Measurements from ENCODE around the gene RAD21L1.

RAD21L1 gene

DNA sequence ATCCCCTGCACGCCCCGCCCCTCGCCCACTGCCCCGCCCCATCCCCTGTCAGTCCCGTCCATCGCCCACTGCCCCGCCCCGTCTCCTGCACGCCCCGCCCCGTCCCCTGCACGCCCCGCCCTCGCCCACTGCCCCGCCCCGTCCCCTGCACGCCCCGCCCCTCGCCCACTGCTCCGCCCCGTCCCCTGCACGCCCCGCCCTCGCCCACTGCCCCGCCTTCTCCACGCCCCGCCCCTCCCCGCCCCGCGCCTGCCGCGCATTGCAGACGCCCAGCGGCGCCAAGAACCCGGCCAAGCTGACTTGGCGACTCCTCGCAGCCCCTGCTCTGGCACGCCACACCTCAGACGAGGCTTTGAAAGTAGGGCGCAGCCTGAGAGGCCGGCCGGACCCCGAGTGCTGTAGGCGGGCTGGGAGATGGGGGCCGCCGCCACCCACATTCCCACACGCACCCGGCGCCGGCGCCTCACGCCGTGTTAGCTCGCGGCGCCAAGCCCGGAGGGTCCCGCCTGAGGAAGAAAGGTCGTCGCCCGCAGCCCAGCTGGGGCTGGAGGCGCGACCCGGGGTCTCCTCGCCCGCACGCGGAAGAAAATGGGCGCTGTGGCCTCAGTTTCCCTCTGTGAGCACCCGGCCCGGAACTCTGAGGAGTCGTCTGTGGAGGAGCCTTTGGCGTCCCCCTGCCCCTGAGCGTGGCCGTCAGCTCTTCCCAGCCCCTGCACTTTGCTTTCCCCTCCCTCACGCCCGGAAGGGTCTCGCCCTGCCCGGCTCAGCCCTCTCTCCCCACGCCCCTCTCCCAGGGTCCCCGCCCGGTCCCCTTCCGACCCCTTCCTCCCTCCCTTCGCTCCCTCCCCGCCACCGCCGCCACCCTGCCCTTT lies at the start of gene RAD21L1:
RAD21L1 (plus strand) TSS at position 262 of the 872 bp plus-strand sequence. CDS start 2,410 bp downstream, outside the sequence.
- peak; percentile 75 for DNase-seq (ENCODE audit: low read depth)

DNA sequence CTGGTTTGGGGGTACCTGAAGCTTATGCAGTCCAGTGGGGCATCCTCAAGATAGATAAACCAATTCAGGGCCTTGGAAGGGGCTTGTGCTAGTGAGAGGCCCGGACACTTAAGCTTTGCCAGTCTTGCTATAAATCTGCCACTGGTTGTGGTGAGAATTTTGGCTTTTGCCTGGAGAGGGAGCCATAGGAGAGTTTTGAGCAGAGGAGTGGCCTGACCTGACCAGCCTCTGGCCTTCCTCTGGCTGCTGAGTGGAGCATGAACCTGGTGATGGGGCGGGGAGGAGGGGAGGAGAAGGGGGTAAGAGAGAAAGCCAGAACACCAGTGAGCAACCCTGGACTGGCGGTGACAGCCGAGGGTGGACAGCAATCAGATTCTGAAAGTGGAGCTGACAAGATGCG lies 48.2 kb upstream of the RAD21L1 start:
- no peak for DNase-seq (ENCODE audit: low read depth)

DNA sequence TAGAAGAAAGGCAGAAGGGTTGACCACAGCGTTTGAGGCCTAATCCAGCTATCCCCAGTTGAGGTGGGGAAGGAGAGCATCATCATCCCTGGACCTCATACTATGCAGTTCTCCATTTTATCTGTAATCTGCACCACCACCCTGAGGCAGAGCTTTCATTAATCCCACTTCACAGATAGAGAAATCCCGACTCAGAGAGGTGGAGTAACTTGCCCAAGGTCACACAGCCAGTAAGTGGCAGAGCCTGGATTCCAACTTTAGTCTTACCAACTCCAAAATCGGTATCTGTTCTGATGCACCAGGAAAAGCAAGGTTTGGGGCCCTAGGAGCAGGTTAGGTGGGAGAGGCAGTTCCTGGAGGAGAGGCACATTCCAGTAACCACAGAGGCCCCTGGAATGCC lies 47.7 kb upstream of the RAD21L1 start:
- no peak for DNase-seq (ENCODE audit: low read depth)

DNA sequence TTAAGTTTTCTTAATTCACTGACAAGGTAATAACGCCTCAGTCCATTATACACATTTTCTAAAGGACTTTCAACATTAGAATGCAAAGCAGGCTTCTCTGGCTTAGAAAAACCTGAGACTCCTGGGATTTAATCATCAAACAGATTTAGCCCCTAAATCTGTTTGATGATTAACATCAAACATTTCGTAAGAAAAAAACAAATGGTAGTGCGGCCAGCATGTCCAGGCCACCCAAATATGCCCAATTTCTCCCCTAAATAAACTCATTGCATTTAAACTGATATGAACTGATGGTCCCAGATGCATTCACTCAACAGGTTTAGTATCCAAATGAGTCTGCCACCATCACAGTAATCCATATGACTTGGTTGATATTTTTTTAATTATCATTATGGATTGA lies 47.2 kb upstream of the RAD21L1 start:
- no peak for DNase-seq (ENCODE audit: low read depth)

DNA sequence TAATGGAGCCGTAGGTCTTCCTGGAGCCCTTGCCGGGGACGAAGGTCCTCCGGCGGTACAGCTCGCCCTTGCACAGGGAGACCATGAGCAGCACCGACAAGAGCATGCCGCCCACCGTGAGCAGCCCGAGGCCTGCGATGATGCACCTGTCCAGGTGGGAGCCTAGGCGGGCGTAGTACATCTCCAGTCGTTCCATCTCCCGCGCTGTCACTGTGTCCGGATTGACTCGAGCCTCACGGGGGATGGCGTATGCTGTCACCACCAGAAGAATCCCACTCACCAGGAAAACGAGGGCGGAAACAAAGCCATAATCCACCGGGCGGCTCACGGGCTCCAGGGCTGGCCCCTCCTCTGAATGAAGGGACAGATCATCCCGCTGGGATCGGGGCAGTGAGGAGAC lies 44.9 kb upstream of the RAD21L1 start:
- DNase-seq (ENCODE audit: low read depth), result no peak

DNA sequence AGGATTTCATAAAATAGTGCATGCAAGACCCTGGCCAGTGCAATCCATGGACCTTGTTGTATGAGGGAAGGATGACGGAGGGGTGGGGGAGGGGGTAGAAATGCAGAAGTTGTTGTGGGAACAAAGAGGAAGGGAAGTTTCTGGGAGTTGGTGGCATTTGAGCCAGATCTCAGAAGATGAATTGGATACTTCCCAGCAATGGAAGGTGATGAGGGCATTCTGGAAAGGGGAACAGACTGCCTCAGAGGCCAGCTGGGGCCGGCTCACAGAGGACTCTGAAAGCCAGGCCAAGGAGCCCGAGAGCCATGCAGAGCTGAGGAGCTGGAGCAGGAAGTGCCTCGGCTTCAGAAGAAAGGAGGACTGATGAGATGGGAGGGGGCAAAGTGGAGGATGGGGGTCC lies 43.7 kb upstream of the RAD21L1 start:
- no peak for DNase-seq (ENCODE audit: low read depth)

DNA sequence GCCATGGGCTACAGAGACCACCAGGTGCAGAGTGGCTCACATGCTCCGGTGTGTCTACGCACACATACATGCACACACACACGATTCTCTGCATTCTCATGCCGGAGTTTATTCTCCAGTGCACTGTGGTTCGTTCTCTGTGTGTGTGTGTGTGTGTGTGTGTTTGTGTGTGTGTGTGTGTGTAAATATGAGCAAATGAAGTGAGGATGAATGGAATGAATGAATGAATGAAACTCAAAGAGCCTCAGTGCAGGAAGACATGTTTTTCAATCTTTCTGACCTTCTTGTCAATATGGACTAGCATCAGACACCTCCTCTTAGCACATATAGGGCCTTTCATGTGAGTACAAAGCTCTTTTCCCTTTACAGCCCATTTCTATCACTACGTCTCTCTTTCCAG lies 42.7 kb upstream of the RAD21L1 start:
- no peak for DNase-seq (ENCODE audit: low read depth)

DNA sequence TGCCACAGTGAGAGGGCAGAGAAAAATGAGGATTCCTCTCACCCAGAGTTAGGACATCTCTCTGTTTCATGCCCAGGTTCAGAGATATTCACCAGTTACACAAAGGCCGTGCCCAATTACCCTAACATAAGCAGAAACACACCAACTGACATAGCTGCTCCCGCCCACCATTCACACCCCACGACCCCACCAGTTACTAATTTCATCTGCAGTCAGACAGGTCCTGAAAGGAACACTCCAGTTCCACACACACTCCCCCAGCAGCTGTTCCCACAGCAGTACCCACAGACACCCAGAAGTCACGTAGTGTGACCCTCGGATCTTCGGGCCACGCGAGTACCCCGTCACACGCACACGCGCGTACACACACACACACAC lies 41.6 kb upstream of the RAD21L1 start:
- no peak for DNase-seq (ENCODE audit: low read depth)

DNA sequence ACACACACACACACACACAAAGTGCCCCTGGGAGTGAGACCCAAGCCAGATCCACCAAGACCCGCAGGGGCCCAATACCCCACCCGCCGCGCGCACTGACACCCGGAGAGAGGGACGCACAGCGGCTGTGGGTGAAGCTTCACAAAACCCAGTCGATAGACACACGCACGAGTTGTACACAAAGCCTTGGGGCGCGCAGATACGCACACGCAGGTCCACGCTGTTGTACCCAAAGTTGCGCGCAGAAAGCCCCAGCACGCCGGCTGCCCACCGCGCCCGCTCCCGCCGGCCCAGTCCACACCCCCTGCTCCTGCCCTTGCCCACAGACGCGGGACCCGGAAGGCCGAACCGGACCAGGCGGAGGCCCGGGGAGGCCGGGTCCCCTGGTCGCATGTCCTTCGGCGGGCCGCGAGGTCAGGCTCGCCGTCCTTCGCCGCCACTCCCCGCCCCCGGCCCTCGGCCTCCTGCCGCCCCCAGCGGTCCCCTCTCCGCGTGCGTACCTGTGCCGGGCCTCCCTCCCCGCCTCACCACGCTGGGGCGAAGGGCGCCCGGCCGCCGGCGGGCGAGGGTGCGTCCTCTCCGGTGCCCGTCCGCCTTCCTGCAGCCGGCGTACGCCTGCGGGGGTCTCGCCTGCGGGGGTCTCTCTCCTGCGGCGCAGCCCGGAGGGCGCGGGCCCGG lies 41.1 kb upstream of the RAD21L1 start, which contains the start of gene TMEM74B:
TMEM74B (minus strand) TSS at position 344 of the 678 bp plus-strand sequence. CDS start 1,180 bp downstream, outside the sequence.
- DNase-seq (ENCODE audit: low read depth), result no peak

DNA sequence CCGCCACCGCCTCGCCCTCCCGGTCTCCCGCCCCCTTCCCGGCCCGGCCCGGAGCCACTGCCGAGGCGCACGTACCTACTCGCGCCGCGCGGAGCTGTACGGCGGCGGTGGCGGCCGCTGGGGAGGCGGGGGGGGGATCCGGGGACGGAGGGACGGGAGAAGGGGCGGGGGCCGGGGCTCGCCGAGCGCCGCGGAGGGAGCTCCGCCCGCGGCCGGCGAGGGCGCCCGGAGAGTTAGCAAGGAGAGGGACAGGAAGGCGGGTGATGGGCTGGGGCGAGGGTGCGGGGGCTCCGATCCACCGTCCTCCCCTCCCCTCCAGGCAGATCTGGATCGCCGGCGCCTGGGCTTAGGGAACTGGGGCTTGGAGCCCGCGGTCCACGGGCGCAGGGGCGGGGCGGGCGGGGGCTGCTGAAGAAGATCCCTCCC lies 40.5 kb upstream of the RAD21L1 start:
- DNase-seq (ENCODE audit: low read depth), result no peak

DNA sequence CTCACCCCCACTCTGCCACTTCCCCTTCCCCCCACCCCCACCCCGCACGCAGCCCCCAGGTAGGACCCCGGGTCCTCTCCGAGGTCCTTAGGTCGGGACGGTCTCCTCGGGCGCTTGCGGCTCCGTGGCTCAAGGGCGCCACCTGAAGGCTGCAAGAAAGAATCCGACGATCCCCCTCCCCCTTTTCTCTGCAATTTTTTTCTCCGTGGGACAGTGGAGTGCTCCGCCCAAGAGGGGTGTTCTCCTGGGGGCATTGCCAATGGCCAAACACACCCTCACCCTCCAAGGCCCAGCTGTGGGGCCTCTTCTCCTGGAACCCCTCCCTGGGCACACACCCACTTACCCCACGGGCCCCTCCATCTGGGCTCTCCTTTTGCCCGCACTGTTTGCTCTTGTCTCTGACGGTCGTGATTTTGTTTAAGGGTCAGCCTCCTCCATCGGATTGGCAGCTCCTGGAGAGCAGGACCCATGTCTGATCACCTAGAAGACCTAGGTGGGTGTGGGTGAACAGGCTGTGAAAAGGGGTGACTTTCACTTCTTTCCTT lies 40.0 kb upstream of the RAD21L1 start:
- peak; percentile 19 for DNase-seq (ENCODE audit: low read depth)

DNA sequence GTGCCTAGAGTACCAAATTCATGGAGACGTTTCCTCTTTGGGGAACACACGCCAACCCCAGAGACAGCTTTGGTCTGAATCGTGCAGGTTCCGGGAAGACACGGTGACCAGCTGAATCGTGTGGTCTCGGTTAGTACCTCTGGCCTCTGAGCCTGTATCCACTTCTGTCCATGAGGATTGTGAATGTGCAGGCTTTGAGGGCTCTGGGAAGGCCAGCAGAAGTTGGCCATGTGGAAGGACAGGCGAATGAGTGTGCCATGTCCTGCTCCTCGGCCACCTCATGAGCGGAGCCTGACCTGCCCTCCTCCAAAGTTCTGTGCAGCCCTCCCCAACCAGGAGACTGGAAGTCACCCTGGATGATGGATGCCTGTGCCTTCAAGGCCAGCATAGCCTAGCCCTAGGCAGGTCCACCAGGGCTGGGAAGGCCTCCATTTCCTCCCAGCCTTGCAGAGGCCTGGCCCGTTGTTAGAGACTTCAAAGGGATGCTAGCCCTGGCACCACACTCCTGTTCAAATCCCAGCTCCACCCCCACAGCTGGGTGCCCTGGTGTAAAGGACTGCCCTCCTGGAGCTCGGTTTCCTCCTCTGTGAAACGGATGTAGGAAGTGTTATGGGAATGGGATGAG lies 39.4 kb upstream of the RAD21L1 start:
- DNase-seq (ENCODE audit: low read depth), result no peak

DNA sequence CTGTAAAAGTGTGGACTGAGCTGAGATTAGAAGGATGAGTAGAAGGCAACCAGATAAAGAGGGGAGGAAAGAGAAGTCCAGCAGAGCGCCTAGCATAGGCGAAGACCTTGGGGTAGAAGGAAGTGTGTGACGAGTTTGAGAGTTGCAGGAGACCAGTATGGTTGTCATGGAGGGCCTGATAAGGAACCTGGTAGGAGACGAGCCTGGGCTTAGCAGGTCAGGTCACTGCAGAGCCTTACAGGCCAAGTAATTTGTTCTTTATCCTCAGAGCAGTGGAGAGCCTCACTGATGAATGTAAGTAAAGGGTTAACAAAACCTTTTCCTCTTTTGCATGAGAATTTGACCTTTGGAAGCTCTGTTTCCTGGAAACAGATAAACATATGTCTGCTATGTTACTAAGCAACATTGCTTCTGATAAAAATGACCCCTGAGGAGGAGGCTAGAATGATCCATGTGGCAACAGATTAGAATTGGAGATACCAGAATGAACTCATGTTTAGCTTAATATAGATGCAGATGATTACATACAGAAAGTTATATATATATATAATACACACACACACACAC lies 38.2 kb upstream of the RAD21L1 start:
- no peak for DNase-seq (ENCODE audit: low read depth)

DNA sequence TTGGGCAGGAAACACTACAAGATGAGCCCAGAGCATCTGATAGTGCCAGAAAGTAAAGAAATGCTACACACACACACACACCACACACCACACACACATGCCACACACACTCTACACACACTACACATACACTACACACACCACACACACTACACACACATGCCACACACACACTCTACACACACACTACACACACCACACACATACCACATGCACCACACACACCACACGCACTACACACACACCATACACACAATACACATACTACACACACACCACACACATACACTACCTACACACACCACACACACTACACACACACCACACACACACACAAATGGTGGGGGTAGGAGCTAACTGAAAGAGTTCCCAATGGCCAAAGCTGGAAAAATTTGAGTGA lies 37.5 kb upstream of the RAD21L1 start:
- no peak for DNase-seq (ENCODE audit: low read depth)

DNA sequence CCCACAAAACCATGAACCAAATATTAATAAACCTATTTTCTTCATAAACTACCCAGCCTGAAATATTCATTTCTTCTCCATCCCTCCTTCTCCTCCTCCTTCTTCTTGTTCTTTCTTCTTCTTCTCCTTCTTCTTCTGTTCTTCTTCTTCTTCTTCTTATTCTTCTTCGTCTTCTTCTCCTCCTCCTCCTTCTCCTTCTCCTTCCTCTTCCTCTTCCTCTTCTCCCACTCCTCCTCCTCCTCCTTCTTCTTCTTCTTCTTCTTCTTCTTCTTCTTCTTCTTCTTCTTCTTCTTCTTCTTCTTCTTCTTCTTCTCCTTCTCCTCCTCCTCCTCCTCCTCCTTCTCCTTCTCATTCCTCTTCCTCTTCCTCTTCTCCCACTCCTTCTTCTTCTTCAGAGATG lies 36.0 kb upstream of the RAD21L1 start:
- DNase-seq (ENCODE audit: low read depth), result no peak

DNA sequence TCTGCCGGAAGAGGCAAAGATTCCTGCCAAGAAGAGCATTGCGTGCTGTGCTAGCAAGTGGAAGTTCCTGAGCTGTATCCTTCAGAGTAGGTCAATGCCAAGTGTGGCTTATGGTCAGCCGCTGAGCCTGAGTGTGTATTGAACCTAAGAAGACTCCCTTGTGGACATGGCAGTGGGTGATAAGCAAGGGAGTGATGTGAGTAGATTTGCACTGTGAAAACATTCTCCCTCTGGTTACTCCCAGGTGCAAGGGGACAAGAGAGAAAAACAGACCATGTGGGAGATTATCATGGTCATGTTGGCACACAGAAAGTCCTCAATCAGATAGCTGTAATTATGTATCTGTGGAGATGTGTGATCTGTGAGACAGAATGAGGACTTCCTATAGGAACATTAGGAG lies 35.0 kb upstream of the RAD21L1 start:
- DNase-seq (ENCODE audit: low read depth), result no peak

DNA sequence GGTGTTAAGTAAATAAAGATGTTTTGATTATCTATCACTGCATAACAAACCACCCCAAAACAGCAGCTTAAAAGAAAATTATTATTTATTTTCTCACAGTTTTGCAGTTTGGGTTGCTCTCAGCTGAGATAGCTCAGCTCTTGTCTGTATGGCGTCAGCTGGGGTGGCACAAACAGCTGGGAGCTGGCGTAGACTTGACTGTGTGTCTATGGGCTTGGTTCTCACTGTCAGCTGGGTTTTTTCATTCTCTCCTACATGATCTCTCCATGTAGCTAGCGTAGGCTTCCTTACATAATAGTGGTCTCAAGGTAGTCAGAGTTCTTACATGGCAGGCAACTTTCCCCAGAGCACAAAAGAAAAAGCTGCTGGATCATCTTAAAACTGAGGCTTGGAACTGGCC lies 34.5 kb upstream of the RAD21L1 start:
- DNase-seq (ENCODE audit: low read depth), result no peak

DNA sequence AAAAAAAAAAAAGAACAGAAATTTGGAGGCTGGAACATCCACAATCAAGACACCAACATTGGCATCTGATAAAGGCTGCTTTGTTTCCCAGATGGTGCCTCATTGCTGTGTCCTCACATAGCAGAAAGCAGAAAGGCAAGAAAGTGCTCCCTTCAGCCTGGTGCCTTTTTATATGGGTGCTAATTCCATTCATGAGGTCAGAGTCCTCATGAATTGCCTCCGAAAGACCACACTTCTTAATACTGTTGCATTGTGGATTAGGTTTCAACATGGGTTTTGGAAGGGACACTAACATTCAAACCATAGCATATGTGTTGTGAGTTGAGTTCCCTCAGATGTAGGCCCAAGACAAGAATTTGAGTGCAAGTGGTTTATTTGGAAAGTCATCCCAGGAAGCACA lies 30.6 kb upstream of the RAD21L1 start:
- no peak for DNase-seq (ENCODE audit: low read depth)

DNA sequence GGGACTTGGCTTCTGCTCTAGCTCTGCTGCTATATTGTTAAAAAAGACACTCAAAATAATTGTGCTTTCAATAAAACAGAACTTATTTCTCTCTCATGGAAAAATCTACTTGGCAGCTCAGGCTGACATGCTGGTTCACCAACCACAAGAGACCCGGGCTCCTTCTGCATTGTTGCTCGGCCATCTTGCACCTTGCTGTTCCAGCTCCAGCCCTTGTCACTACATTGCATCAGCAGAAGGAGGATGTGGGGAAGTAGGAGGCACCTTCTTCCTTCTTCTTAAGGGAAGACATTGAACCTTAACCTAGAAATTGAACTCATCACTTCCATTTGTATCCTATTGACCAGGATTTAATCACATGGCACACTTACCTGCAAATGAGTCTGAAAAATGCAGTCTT lies 29.2 kb upstream of the RAD21L1 start:
- no peak for DNase-seq (ENCODE audit: low read depth)

DNA sequence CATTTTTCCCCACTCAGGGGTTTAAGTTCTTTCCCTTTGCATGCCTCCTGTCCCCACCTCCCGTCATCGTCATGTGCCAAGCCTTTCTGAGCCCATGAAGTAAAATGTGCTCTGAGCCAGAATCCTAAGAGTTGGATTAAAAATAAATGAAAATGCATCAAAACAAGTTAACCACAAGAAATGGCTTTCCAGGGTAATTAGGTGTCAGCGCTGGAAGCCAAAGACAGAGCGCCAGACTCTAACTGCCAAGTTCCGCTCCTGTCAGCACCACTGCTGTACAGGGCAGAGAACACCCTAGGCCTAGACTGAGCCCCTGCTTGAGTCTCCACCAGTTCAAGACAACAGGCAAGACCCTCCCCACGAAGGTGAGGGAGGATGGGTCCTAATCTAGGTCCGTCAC lies 28.0 kb upstream of the RAD21L1 start:
- DNase-seq (ENCODE audit: low read depth), result no peak

DNA sequence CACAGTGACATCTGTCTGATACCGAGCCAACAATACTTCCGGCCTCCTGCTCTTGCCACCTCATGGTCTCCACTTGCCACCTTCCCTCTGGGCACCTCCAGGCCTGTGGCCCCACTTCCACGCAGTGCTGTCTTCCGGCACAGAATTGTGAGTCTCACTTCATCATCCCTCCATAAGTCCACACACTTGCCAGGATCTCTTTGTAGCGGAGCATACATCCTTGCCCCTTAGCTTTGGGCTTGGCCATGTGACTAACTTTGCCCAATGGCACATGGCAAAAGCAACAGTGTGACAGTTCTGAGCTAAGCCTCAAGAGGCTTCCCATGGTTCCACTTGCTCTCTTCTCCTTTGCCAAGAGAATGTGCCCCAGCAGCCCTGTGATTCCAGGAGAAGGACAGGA lies 27.1 kb upstream of the RAD21L1 start:
- DNase-seq (ENCODE audit: low read depth), result no peak

DNA sequence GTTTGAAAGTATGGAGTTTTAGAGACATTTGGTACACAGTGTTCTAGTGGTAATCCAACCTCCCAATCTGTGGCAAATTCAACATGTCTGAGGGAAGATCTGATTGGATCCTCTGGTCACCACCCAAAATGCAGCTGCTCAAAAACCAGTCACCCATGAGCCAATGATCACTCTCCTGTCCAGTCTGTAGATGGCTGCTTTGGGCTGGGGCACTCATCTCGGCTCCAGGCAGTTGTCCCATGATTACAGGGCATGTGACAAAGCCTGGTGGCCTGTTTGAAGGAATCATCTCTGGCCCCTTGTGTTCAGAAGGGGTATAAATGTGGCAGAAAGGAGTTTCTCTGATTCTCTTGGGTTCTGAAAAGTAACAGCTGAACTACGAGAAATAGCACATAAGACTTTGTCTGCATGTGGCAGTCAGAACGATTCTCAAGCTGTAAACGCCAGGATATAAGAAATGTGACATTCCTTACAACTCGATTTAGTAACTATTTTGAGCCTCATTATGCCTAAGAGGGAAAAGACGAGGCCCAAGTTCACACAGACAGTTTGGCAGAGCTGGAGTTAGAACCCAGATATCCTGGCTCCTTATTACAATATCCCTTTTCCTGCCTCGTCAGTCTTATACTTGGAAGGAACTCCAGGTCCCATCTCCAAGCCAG lies 26.5 kb upstream of the RAD21L1 start:
- no peak for DNase-seq (ENCODE audit: low read depth)
